ENCODE results near the gene ELFN1.
A peak's percentile ranks its signal among the peaks of the same experiment; 100 is the strongest.

Gene ELFN1

DNA sequence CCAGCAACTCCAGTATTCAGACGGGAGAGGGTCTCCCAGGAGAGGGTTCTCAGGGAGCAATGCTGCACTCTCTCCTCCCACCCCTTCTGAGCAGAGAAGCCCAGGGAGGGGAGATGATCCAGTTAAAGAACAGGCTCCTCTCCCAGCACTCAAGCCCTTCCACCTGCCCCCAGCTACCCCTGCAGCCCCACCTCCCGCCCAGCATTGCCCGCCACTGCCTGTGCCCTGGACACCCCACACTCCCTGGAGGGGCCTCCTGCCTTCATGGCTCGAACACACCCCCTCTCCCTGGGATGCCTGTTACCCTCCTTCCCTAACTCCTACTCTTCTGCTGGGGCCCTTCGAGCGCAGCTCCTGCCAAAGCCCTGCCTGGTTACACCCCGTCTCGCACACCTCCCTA is 66.8 kb downstream of the ELFN1 start:
- H3K4me1 Mint-ChIP-seq, result peaks cover 26% of the 10 kb centered on the region
- H3K27ac Mint-ChIP-seq, result peak overlapping the region in 1 of 2 donors; percentile 69
- peaks cover 14% of the 10 kb centered on the region for H3K27me3 Mint-ChIP-seq
- ATAC-seq (no peak), DNase-seq (no peak)
- H3K9me3 Mint-ChIP-seq, result no peaks in the 10 kb centered on the region
- H3K4me3 Mint-ChIP-seq, result no peak overlapping the region

- peaks cover 33% of the 10 kb centered on the region for H3K4me1 Mint-ChIP-seq
- H3K9me3 Mint-ChIP-seq, result no peaks in the 10 kb centered on the region
- H3K27ac Mint-ChIP-seq, result no peak overlapping the region
- no peak overlapping the region for H3K4me3 Mint-ChIP-seq
- H3K27me3 Mint-ChIP-seq, result peaks cover 14% of the 10 kb centered on the region
- ATAC-seq, result no peak
- no peak for DNase-seq
Measured at GRCh38 chr7:1737523-1737922, 67.4 kb downstream of the ELFN1 start.

DNA sequence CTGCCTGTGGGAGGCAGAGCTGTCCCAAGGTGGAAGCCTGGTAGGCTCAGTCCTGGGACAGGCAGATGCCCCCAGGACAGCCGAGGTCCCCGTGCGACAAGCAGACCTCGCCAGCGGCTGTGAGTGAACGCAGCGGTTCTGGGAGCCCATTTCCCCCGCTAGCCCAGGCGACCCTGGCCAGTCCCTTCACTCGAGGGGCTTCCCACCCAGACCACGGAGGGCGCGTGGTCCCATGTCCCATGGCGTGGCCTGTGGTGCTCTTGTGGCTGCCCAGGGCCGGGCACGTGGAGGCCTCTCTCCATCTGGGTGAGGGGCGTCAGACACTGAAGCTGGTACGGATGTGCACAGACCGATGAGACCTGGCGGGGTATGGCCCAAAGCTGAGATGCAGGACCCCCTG is 67.9 kb downstream of the ELFN1 start:
- ATAC-seq (no peak), DNase-seq (no peak)
- H3K4me1 Mint-ChIP-seq, result peaks cover 37% of the 10 kb centered on the region

DNA sequence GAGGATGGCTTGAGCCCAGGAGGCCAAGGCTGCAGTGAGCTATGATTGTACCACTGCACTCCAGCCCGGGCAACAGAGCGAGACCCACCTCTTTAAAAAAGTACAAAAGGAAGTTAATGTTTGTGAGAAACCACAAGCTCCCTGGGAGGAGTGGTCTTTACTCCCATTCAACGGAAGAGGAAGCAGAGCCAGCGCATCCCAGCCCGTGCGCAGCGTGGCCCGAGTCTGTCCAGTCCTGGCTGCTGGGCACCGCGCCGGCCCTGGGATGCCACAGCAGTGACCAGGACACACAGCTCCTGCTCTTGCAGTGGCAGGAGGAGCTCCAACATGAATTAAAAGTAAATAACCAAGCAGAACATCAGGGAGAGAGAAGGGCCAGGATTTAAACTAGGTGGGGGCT is 68.4 kb downstream of the ELFN1 start:
- no peak for DNase-seq
- Mint-ChIP-seq H3K27ac (peak overlapping the region in 1 of 2 donors; percentile 7), H3K4me3 (peak overlapping the region in 1 of 2 donors; percentile 64), H3K4me1 (peaks cover 42% of the 10 kb centered on the region), H3K27me3 (peaks cover 14% of the 10 kb centered on the region), H3K9me3 (no peaks in the 10 kb centered on the region)
- no peak for ATAC-seq

More for the DNA sequence above, 67.9 kb downstream of the ELFN1 start:
- Mint-ChIP-seq H3K27ac (no peak overlapping the region), H3K4me3 (no peak overlapping the region), H3K9me3 (no peaks in the 10 kb centered on the region), H3K27me3 (peaks cover 14% of the 10 kb centered on the region)

DNA sequence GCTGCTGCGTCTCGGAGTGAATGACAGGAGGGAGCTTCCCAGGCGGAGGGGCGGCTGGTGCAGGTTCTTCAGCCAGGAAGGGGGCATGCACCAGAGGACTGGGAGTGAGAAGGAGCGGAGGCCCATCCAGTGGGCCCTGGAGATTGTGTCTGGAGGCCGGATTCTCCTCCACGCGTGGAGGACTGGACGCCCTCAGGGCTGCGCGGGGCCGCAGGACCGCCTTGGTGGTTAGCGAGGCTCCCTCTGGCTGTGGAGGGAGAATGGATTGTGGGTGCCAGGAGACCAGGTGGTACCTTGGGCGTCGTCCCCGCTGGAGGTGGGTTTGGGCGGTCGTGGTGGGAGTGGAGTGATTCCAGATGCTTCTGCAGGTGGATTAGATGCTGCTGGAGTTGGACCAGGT is 68.9 kb downstream of the ELFN1 start:
- no peak for DNase-seq
- no peak for ATAC-seq
- Mint-ChIP-seq H3K4me3 (peak overlapping the region in 1 of 2 donors; percentile 64), H3K27me3 (peaks cover 14% of the 10 kb centered on the region), H3K9me3 (no peaks in the 10 kb centered on the region), H3K4me1 (peaks cover 42% of the 10 kb centered on the region), H3K27ac (peak overlapping the region in 1 of 2 donors; percentile 13)

GRCh38 chr7:1739593-1739992 is 69.5 kb downstream of the ELFN1 start:
- no peaks in the 10 kb centered on the region for H3K9me3 Mint-ChIP-seq
- H3K4me3 Mint-ChIP-seq, result no peak overlapping the region
- ATAC-seq, result no peak
- no peak overlapping the region for H3K27ac Mint-ChIP-seq
- no peak for DNase-seq
- peaks cover 42% of the 10 kb centered on the region for H3K4me1 Mint-ChIP-seq
- H3K27me3 Mint-ChIP-seq, result peaks cover 14% of the 10 kb centered on the region

- Mint-ChIP-seq H3K27me3 (peaks cover 14% of the 10 kb centered on the region), H3K4me1 (peaks cover 42% of the 10 kb centered on the region), H3K27ac (no peak overlapping the region), H3K4me3 (peak overlapping the region in 1 of 2 donors; percentile 8), H3K9me3 (no peaks in the 10 kb centered on the region)
- DNase-seq (no peak), ATAC-seq (no peak)
Measured at GRCh38 chr7:1740214-1740613, 70.1 kb downstream of the ELFN1 start.

DNA sequence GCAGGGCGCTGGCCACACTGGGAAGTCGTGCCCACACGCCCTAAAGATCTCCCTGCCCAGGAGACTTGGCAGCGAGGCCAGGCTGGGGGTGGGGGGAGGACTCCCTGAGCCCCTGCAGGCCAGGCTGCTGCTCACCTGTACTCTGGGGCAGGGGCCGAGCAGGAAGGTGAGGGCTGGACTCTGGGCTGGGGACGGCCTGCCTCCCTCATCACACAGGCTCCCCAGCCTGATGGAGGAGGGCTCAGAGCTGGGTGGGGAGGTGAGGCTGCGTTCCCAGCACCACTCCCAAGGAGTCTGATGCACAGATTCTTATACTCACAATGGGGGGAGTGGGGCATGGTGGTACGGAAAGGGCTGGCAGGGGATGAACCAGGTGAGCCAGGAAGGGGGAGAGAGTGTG is 71.2 kb downstream of the ELFN1 start:
- Mint-ChIP-seq H3K27me3 (peaks cover 14% of the 10 kb centered on the region), H3K4me3 (peak overlapping the region; percentile 17 to 79), H3K4me1 (peaks cover 42% of the 10 kb centered on the region), H3K27ac (no peak overlapping the region), H3K9me3 (no peaks in the 10 kb centered on the region)
- ATAC-seq, result no peak
- no peak for DNase-seq

DNA sequence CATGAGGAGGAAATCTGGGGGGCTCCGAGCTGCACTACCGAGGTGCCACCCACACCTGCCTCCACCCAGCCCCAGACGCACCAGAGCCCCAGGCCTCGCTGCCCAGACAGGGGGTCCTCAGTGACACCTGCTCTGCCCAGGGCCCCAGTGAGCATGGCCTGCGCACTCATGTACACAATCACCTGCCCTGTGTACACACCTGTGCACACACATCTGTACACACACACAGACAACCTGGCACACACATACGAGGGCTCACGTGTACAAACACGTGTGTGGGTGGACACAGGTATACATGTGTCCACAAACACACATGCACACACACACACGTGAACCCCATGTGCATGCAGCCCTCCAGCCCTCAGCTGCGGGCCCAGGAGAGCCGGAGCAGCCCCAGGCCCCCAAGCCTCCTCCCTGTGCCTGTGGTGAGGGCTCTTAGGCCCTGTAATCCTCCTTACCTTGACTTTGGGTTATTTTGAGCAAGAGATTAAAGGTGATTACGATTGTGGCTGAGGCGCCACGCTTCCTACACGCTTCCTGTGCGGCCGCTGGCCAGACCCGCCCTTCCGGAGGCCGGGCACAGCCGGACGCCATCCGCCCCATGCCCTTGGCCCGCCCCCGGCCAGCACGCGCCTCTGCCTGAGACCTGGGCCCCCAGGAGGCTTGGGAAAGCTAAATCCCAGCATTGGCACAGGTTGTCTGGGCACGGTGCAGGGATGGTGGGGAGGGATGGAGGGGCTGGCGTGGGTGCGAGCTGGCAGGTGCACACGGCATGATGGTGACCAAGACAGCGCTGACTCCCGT is 71.9 kb downstream of the ELFN1 start:
- no peaks in the 10 kb centered on the region for H3K9me3 Mint-ChIP-seq
- peaks cover 42% of the 10 kb centered on the region for H3K4me1 Mint-ChIP-seq
- H3K4me3 Mint-ChIP-seq, result peak overlapping the region; percentile 35 to 79
- DNase-seq, result no peak
- peak; percentile 29 for ATAC-seq
- peak overlapping the region in 1 of 2 donors; percentile 63 for H3K27ac Mint-ChIP-seq
- peaks cover 13% of the 10 kb centered on the region for H3K27me3 Mint-ChIP-seq

- Mint-ChIP-seq H3K4me1 (peaks cover 47% of the 10 kb centered on the region), H3K27me3 (peaks cover 8% of the 10 kb centered on the region), H3K27ac (no peak overlapping the region), H3K9me3 (no peaks in the 10 kb centered on the region), H3K4me3 (peak overlapping the region; percentile 57 to 79)
- ATAC-seq, result peak; percentile 65
- peak in 1 of 2 donors; percentile 47 for DNase-seq
Measured at GRCh38 chr7:1742555-1743303, 72.7 kb downstream of the ELFN1 start.

GRCh38 chr7:1743481-1744230 is 73.6 kb downstream of the ELFN1 start:
- Mint-ChIP-seq H3K27ac (no peak overlapping the region), H3K4me1 (peaks cover 48% of the 10 kb centered on the region), H3K27me3 (peaks cover 1% of the 10 kb centered on the region), H3K4me3 (no peak overlapping the region), H3K9me3 (no peaks in the 10 kb centered on the region)
- no peak for DNase-seq
- no peak for ATAC-seq

GRCh38 chr7:1744296-1745017 is 74.4 kb downstream of the ELFN1 start:
- no peak for DNase-seq
- ATAC-seq, result peak; percentile 31
- H3K27me3 Mint-ChIP-seq, result no peaks in the 10 kb centered on the region
- H3K4me3 Mint-ChIP-seq, result no peak overlapping the region
- peaks cover 43% of the 10 kb centered on the region for H3K4me1 Mint-ChIP-seq
- H3K27ac Mint-ChIP-seq, result no peak overlapping the region
- no peaks in the 10 kb centered on the region for H3K9me3 Mint-ChIP-seq

- H3K27me3 Mint-ChIP-seq, result no peaks in the 10 kb centered on the region
- H3K4me1 Mint-ChIP-seq, result peaks cover 41% of the 10 kb centered on the region
- ATAC-seq (no peak), DNase-seq (no peak)
- no peak overlapping the region for H3K4me3 Mint-ChIP-seq
- no peaks in the 10 kb centered on the region for H3K9me3 Mint-ChIP-seq
- H3K27ac Mint-ChIP-seq, result no peak overlapping the region
Measured at GRCh38 chr7:1745018-1745532, 75.0 kb downstream of the ELFN1 start.

DNA sequence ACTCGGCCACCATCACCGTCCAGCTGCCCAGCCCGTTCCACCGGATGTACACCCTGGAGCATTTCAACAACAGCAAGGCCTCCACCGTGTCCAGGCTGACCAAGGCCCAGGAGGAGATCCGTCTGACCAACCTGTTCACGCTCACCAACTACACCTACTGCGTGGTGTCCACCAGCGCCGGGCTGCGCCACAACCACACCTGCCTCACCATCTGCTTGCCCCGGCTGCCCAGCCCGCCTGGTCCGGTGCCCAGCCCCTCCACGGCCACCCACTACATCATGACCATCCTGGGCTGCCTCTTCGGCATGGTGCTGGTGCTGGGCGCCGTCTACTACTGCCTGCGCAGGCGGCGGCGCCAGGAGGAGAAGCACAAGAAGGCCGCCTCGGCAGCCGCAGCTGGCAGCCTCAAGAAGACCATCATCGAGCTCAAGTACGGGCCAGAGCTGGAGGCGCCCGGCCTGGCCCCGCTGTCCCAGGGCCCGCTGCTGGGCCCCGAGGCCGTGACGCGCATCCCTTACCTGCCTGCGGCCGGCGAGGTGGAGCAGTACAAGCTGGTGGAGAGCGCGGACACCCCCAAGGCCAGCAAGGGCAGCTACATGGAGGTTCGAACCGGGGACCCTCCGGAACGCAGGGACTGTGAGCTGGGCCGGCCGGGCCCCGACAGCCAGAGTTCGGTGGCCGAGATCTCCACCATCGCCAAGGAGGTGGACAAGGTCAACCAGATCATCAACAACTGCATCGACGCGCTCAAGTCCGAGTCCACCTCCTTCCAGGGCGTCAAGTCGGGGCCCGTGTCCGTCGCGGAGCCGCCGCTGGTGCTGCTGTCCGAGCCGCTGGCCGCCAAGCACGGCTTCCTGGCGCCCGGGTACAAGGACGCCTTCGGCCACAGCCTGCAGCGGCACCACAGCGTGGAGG is 75.8 kb downstream of the ELFN1 start:
- H3K27ac Mint-ChIP-seq, result no peak overlapping the region

More for the DNA sequence above, 75.8 kb downstream of the ELFN1 start:
- H3K27me3 Mint-ChIP-seq, result no peaks in the 10 kb centered on the region
- DNase-seq (no peak), ATAC-seq (no peak)
- H3K4me1 Mint-ChIP-seq, result peaks cover 39% of the 10 kb centered on the region
- no peaks in the 10 kb centered on the region for H3K9me3 Mint-ChIP-seq
- H3K4me3 Mint-ChIP-seq, result no peak overlapping the region
